ENCODE results near the gene ROR1. TPM values are rescaled to one million over a fixed set of nuclear protein-coding genes. Genes with fewer than 3 reads are reported as not detected.

ROR1 gene
- total RNA-seq, 6 experiments from 2014 or later: 0.04 to 0.58 (median 0.37) TPM

- intact Hi-C loops (cut with DNase I): no loop called here
- Histone ChIP-seq H3K9me3 (no peaks in the 10 kb centered on the region), H3K36me3 (no peaks in the 10 kb centered on the region), H3K27me3 (no peaks in the 10 kb centered on the region), H3K27ac (no peak overlapping the region), H3K4me3 (no peak overlapping the region), H3K4me1 (no peaks in the 10 kb centered on the region)
- 68% methylated on average over 2 of the region's 2 CpGs for WGBS (ENCODE audit: insufficient coverage, low coverage, low lambda C conversion rate, missing lambda C conversion rate)
- TF ChIP-seq CTCF (IDR thresholded peaks at IDR 0.05) (no peak), POLR2A (IDR thresholded peaks at IDR 0.05) (no peak)
- ATAC-seq: no peak
- no peak for DNase-seq
Observed at GRCh38 chr1:64087768-64088167, 314.0 kb downstream of the ROR1 start.

- H3K9me3 ChIP-seq: no peaks in the 10 kb centered on the region
- no peaks in the 10 kb centered on the region for H3K27me3 ChIP-seq
- H3K4me3 ChIP-seq: no peak overlapping the region
- ATAC-seq (no peak), DNase-seq (no peak)
- WGBS (ENCODE audit: insufficient coverage, low coverage, low lambda C conversion rate, missing lambda C conversion rate): 38% methylated on average over 3 of the region's 3 CpGs
- intact Hi-C loops (cut with DNase I): no loop called here
- no peak overlapping the region for H3K27ac ChIP-seq
- H3K4me1 ChIP-seq: no peaks in the 10 kb centered on the region
- TF ChIP-seq POLR2A (IDR thresholded peaks at IDR 0.05) (no peak), CTCF (IDR thresholded peaks at IDR 0.05) (no peak)
- H3K36me3 ChIP-seq: no peaks in the 10 kb centered on the region
Observed at GRCh38 chr1:64090436-64090835, 316.6 kb downstream of the ROR1 start.

- Histone ChIP-seq H3K27ac (no peak overlapping the region), H3K36me3 (no peaks in the 10 kb centered on the region), H3K4me1 (no peaks in the 10 kb centered on the region), H3K4me3 (no peak overlapping the region), H3K27me3 (no peaks in the 10 kb centered on the region), H3K9me3 (no peaks in the 10 kb centered on the region)
- WGBS (ENCODE audit: insufficient coverage, low coverage, low lambda C conversion rate, missing lambda C conversion rate): 26% methylated on average over 2 of the region's 5 CpGs
- intact Hi-C loops (cut with DNase I): no loop called here
- TF ChIP-seq POLR2A (IDR thresholded peaks at IDR 0.05): no peak
- no peak for DNase-seq
- ATAC-seq: no peak
Observed at GRCh38 chr1:64092851-64093371, 319.1 kb downstream of the ROR1 start.

GRCh38 chr1:64093941-64094340, 320.1 kb downstream of the ROR1 start:
- H3K4me1 ChIP-seq: no peaks in the 10 kb centered on the region
- no peak overlapping the region for H3K27ac ChIP-seq
- H3K9me3 ChIP-seq: no peaks in the 10 kb centered on the region
- DNase-seq (no peak), ATAC-seq (no peak)
- no peak for TF ChIP-seq CTCF (IDR thresholded peaks at IDR 0.05)
- no peak for TF ChIP-seq POLR2A (IDR thresholded peaks at IDR 0.05)
- H3K4me3 ChIP-seq: no peak overlapping the region
- intact Hi-C loops (cut with DNase I): no loop called here
- H3K27me3 ChIP-seq: no peaks in the 10 kb centered on the region
- no peaks in the 10 kb centered on the region for H3K36me3 ChIP-seq

GRCh38 chr1:64095832-64096231, 322.0 kb downstream of the ROR1 start:
- Histone ChIP-seq H3K4me3 (no peak overlapping the region), H3K4me1 (no peaks in the 10 kb centered on the region), H3K36me3 (no peaks in the 10 kb centered on the region), H3K27ac (no peak overlapping the region), H3K27me3 (no peaks in the 10 kb centered on the region), H3K9me3 (no peaks in the 10 kb centered on the region)
- WGBS (ENCODE audit: insufficient coverage, low coverage, low lambda C conversion rate, missing lambda C conversion rate): 81% methylated on average over 1 of the region's 1 CpG
- DNase-seq (no peak), ATAC-seq (no peak)
- intact Hi-C loops (cut with DNase I): no loop called here
- TF ChIP-seq POLR2A (IDR thresholded peaks at IDR 0.05) (no peak), CTCF (IDR thresholded peaks at IDR 0.05) (no peak)

Measured in right lobe of liver (tissue), 6 donors.